Measurements from ENCODE around the gene DUSP3. TPM values are rescaled to one million over a fixed set of nuclear protein-coding genes. Genes with fewer than 3 reads are reported as not detected.

DUSP3 gene
- polyA plus RNA-seq, 1 donor from 2014 or later = 38.8 TPM

Other genes starting within 250 kb of the DUSP3 start
- gene ETV4, start 232.6 kb downstream of the DUSP3 start, polyA plus RNA-seq = 0.12 and 0.61 TPM in 2 replicates
- 0.50 TPM in 1 of 2 replicates, not detected in the other for gene MEOX1, start 117.1 kb downstream of the DUSP3 start, polyA plus RNA-seq
- 0.10 TPM in 1 of 2 replicates, not detected in the other for gene SOST, start 20.2 kb downstream of the DUSP3 start, polyA plus RNA-seq
- 0.09 TPM in 1 of 2 replicates, not detected in the other for gene CFAP97D1, start 1.5 kb upstream of the DUSP3 start, polyA plus RNA-seq
- 48.1 and 67.2 TPM in 2 replicates for gene MPP3, start 54.2 kb upstream of the DUSP3 start, polyA plus RNA-seq
- gene CD300LG, start 68.2 kb upstream of the DUSP3 start, polyA plus RNA-seq = not detected in 2 replicates
- gene MPP2, start 128.6 kb upstream of the DUSP3 start, polyA plus RNA-seq = 25.5 and 34.3 TPM in 2 replicates
- gene PPY, start 163.5 kb upstream of the DUSP3 start, polyA plus RNA-seq = not detected in 2 replicates
- not detected in 2 replicates for gene PYY, start 175.0 kb upstream of the DUSP3 start, polyA plus RNA-seq
- gene NAGS, start 225.6 kb upstream of the DUSP3 start, polyA plus RNA-seq = 0.50 TPM in 1 of 2 replicates, not detected in the other
- 59.3 and 62.9 TPM in 2 replicates for gene TMEM101, start 236.0 kb upstream of the DUSP3 start, polyA plus RNA-seq

All from neural cell (in vitro differentiated cells).